NT2/D1 (cell line): ENCODE results near the gene RIOX2.
"Not testable (repeated sequence)": the region's sequence is repeated elsewhere in the genome, so short reads cannot be mapped to it uniquely, and the experiment has no call there.

Experiments used
- YY1 ChIP-seq: IDR thresholded peaks from 2 replicates; pipeline ENCODE4 v1.6.1; 2011; ENCODE audit not compliant: insufficient read length, insufficient read depth
- ZNF274 ChIP-seq: IDR thresholded peaks from 2 replicates; pipeline ENCODE4 v1.6.1; 2011; ENCODE audit warnings: mild to moderate bottlenecking, low read depth, low read length

DNA sequence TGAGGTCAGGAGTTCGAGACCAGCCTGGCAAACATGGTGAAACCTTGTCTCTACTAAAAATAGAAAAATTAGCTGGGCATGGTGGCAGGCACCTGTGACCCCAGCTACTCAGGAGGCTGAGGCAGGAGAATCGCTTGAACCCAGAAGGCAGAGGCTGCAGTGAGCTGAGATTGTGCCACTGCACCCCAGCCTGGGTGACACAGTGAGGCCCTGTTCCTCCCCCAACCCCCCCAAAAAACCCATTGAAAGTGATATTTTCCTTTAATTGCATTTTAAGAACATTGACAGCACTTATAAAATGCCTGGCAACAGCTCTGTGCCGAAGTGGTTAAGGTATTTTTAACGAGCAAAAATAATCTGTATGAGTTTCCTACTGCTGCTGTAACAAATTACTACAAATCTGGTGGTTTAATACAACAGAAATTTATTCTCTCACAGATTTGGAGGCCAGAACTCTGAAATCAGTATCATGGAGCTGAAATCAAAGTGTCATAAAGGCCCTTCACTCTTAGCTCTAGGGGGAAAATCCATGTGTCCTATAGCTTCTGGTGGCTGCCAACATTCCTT, 38.7 kb upstream of the RIOX2 start:
- TF ChIP-seq ZNF274, YY1: not testable (repeated sequence)
